ENCODE results near the gene TNFAIP8.
A peak's percentile ranks its signal among the peaks of the same experiment; 100 is the strongest.

Gene TNFAIP8

GRCh38 chr5:119329666-119330065 is 26.2 kb upstream of the TNFAIP8 start:
- DNase-seq: no peak

DNA sequence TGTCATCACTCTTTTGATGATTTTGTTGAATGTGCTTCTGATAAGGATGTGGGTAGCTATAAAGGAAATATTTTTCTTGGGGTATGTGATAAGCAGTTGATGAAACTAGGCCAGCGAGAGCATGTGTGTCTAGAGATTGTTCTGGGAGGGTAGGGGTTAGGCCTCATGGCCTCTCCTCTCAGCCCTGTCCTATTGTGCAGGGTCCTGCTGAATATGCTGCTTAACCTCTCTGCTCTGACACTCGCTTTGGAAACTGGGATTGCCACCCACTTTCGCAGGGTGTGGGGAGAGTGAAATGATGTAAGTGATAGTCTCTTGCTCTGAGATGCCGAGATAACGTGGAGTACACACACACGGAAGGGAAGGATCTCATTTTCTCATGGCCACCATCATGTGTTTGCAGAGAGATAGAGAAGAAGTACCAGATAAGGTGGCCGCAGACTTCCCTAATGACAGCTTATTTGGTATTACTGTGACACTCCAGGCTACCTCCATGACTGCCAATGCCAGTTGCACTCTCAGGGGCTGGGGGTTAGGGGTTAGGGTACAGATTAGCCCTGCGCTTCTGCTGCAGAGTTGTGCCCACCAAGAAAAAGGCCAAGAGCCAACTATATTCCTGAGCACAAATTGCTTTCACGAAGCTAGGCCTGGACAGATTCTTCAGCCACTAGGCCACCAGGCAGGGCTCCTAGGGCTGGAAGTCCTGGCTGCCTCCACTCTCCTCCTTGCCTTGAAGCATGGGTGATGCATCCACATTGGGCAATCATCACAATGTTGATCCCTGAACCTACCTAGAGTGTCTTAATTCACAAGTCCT is 25.2 kb upstream of the TNFAIP8 start:
- DNase-seq: peak in 5 of 6 experiments; percentile 21 to 76 (median 71)

GRCh38 chr5:119331566-119332095 is 24.2 kb upstream of the TNFAIP8 start:
- DNase-seq: no peak

DNA sequence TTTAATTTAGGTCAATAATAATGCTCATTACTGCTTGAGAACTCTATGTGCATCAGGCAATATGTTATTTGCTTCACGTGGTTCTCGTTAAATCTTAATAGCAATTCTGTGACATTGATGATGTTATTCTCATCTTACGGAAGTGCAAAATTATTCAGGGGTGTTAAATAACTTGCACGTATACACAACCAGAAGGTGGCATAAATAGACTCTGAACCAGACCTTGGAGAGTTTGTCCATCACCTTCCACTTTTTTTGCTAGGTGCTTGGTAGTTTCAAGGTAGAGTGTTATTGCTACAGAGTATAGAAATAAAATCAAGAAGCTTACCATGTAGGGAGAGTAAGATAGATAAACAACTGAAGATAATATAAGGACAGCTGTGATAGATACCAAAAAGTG is 23.6 kb upstream of the TNFAIP8 start:
- DNase-seq: no peak

DNA sequence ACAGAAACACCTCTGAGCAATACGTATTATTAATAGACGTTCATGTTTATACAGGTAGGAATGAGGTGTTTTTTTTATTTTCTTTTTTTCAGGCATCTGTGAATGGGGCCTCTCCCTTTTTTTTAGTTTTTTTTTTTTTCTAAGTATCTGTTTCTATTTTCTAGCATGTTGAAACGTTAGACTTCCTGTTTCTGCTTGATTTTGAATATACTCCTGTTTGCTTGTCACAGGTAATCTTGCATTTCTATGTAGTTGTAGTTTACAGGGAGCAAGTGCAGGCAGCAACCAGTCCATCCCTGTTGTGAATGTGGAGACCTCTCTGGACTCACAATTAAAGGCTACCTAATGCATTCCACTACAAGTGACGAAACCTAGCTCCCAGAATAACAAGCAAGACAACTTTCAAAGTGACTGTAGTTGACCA is 22.8 kb upstream of the TNFAIP8 start:
- DNase-seq: peak in 1 of 6 experiments; percentile 31

GRCh38 chr5:119333421-119333851 is 22.4 kb upstream of the TNFAIP8 start:
- peak in 1 of 6 experiments; percentile 11 for DNase-seq

- no peak for DNase-seq
Observed at GRCh38 chr5:119335261-119335677, 20.6 kb upstream of the TNFAIP8 start.

GRCh38 chr5:119336262-119336661 is 19.6 kb upstream of the TNFAIP8 start:
- no peak for DNase-seq

DNA sequence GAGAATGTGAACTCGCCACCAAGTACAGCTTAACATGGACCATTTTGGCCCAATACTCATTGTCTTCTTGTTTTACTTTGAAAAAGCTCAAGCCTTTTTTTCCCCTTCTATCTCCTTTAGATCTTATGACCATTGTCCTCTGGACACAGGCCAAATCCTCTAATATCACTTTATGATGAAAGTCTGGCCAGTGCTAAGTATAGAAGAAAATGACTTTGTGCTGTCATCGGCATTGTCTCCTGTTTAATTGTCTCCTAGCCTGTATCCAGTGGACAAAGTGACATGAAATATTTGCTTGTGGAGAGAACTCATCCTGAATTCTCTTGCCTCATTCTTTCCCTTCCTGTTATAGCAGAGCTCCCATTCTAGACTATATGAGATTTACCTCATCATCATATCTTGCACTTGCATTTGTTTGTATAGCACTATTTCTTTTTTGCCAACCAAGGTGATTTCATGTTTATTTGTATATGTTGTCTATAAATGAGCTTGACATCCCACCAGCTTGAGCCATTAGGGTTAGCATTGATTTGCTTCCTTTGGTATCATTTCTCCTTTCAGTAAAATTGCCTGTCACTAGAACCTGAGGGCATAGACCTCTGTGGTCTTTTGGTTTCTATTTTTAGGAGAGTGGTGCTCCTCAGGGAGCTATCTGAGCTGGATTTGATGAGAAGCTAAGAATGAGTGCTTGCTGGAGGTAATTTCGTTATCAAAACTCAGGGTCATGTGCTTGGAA is 18.8 kb upstream of the TNFAIP8 start:
- DNase-seq: no peak

GRCh38 chr5:119338326-119338946 is 17.4 kb upstream of the TNFAIP8 start:
- peak in 3 of 6 experiments; percentile 36 to 43 (median 37) for DNase-seq

- no peak for DNase-seq
Observed at GRCh38 chr5:119339344-119339743, 16.5 kb upstream of the TNFAIP8 start.

DNA sequence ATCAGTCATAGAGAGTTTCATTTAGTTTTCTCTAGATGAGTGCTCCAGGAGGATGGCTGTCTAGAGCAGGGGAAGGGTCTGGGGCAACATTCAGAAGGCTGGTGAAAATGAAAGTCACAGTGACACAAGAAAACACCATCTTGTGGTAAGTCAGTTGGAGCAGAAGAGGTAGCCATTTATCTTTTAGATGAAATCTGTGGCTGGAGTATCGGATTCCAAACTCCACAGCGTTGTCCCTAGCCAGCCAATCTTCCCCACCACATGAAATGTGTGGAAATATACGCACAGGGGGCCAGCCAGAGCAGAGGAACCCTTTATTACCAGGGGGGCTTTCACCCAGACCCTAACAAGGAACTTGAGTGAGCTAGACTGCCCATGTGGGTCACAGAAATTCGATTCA is 15.9 kb upstream of the TNFAIP8 start:
- DNase-seq: no peak

DNA sequence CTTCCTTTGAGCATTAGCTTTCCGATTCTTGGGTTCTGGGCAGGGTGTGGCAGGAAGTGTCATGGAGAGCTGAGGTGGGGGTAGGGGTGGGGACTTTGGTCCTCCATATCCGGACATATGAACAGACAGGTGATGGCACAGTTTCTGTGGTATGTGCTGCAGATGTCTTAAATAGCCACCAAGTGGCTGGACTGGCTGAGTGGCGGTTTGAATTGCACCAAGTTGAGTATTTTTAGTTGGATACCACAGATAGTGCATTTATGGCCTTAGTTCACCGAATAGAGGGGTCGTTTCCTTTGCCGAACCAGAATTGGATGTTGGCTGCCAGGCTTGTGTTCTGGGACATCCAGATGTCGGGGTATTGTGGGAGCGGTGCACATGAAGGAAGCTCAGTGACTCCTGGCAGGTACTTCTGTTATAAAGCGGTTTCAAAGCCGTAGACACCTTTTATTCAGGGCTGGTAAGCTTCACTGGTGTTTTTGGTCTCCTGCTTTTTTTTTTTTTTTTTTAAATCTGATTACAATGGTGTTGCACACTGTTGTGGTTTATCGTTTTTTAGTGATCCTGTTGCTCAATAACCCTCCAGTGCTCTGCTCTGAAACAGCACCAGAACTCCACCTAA is 15.1 kb upstream of the TNFAIP8 start:
- peak; percentile 29 to 64 (median 53) for DNase-seq

DNA sequence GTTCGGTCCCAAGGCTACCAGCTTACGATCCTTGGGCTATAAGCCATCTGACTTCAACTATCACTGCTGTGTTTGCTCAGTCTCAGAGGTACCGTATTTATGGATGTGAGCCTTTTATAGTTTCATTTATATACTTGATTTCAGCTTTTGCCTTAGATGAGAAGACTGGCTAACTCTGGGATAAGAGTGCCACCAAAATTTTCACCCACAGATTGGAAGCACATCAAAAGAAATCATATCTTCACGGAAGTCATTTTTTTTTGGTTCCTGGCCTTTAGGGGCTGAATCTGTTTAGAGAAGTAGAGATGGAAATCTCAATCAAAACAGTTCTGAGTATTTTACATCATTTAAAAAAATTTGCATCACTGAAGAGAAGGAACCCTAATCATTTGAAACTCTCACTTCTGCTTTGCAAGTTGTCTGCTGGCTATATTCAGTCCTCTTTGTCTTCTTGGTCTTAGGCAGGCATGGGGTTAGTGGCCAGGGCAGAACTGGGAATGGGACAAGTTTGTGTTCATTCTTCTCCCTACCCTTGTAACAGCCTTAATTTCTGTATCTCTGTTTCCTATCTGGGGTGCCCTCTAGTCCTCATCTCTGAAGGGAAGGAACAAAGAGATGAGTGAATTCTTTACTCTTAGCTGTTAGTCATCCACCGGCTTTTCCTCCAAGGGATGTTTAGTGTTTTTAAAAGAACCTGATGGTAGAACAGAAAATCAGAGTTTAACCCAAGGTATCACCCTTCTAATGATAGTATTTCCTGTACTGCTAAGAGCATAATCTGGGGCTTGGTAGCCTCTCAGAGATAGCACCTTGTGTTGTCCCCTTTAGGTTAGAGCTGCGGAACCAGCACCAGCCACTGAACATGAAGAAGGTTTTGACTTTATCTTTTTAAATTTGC is 14.1 kb upstream of the TNFAIP8 start:
- DNase-seq: no peak

- no peak for DNase-seq
Observed at GRCh38 chr5:119342406-119342805, 13.4 kb upstream of the TNFAIP8 start.

DNA sequence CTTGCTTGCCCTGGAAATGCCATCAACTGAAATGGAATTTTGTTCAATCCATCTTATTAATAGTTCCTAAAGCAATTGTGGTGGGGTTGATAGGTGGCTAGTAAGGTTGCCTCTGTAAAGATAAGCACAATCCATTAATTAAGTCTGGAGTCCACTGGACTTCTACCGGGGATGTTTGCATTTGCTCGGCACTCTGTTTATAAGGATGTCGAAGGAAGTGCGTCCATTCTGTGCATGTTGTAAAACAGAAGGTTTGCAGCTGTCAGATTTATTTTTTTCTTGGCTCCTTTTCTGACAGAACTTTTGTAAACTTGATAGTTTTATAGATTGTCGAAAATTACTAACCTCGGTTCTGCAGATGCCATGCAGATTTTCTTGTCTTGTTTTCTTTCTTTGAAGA is 12.8 kb upstream of the TNFAIP8 start:
- DNase-seq: no peak

GRCh38 chr5:119343766-119344165 is 12.1 kb upstream of the TNFAIP8 start:
- DNase-seq: no peak

- no peak for DNase-seq
Observed at GRCh38 chr5:119344231-119344630, 11.6 kb upstream of the TNFAIP8 start.

GRCh38 chr5:119345861-119346260 is 10.0 kb upstream of the TNFAIP8 start:
- no peak for DNase-seq

GRCh38 chr5:119346394-119346793 is 9.4 kb upstream of the TNFAIP8 start:
- no peak for DNase-seq

GRCh38 chr5:119347574-119347973 is 8.2 kb upstream of the TNFAIP8 start:
- no peak for DNase-seq

GRCh38 chr5:119347991-119348390 is 7.8 kb upstream of the TNFAIP8 start:
- no peak for DNase-seq

All from stimulated activated naive CD4-positive, alpha-beta T cell (primary cell).